ENCODE data around the gene MPZL3. TPM values are rescaled to one million over a fixed set of nuclear protein-coding genes. Genes with fewer than 3 reads are reported as not detected.

Gene MPZL3
- total and polyA plus RNA-seq, 4 donors = 2.5 to 6.9 (median 3.5) TPM

- no peak for TF ChIP-seq REST (IDR thresholded peaks at IDR 0.05)
- H3K36me3 ChIP-seq (ENCODE audit: control insufficient read depth in 4 of 4, insufficient read depth in 3 of 4, low read depth in 1 of 4, low read length in 3 of 4) = no peaks in the 10 kb centered on the region
- DNase-seq (ENCODE audit: low spot score) = no peak
- no peaks in the 10 kb centered on the region for H3K4me1 ChIP-seq (ENCODE audit: control insufficient read depth in 4 of 4, insufficient read depth in 4 of 4, low read length in 3 of 4)
- 86% methylated on average over 1 of the region's 1 CpG for WGBS
- H3K9me3 ChIP-seq (ENCODE audit: control insufficient read depth in 4 of 4, low read length in 3 of 4) = no peaks in the 10 kb centered on the region
- no peak overlapping the region for H3K9ac ChIP-seq (ENCODE audit: low read depth in 1 of 2, low read length in 2 of 2)
- no peak overlapping the region for H3K27ac ChIP-seq (ENCODE audit: low read depth in 1 of 2, low read length in 2 of 2)
- no peaks in the 10 kb centered on the region for H3K27me3 ChIP-seq (ENCODE audit: control insufficient read depth in 4 of 4, insufficient read depth in 4 of 4, low read length in 3 of 4)
- H3K4me3 ChIP-seq (ENCODE audit: low read depth in 1 of 3, low read length in 3 of 3) = no peak overlapping the region
Measured at GRCh38 chr11:118276422-118276821, 24.3 kb upstream of the MPZL3 start.

GRCh38 chr11:118275176-118275575 lies 23.0 kb upstream of the MPZL3 start:
- H3K4me3 ChIP-seq (ENCODE audit: low read depth in 1 of 3, low read length in 3 of 3) = no peak overlapping the region
- H3K9me3 ChIP-seq (ENCODE audit: control insufficient read depth in 4 of 4, low read length in 3 of 4) = no peaks in the 10 kb centered on the region
- H3K4me1 ChIP-seq (ENCODE audit: control insufficient read depth in 4 of 4, insufficient read depth in 4 of 4, low read length in 3 of 4) = no peaks in the 10 kb centered on the region
- no peaks in the 10 kb centered on the region for H3K27me3 ChIP-seq (ENCODE audit: control insufficient read depth in 4 of 4, insufficient read depth in 4 of 4, low read length in 3 of 4)
- H3K9ac ChIP-seq (ENCODE audit: low read depth in 1 of 2, low read length in 2 of 2) = no peak overlapping the region
- 74% methylated on average over 4 of the region's 4 CpGs for WGBS
- no peak for DNase-seq (ENCODE audit: low spot score)
- no peak for TF ChIP-seq RXRA (IDR thresholded peaks at IDR 0.05)
- TF ChIP-seq TAF1 (conservative IDR thresholded peaks at IDR 0.05) = no peak
- no peak for TF ChIP-seq HNF4G (IDR thresholded peaks at IDR 0.05)
- no peak for TF ChIP-seq RAD21 (IDR thresholded peaks at IDR 0.05)
- no peak for TF ChIP-seq EGR1 (IDR thresholded peaks at IDR 0.05; ENCODE audit: low read depth in 2 of 2)
- TF ChIP-seq MAX (IDR thresholded peaks at IDR 0.05) = no peak
- no peak for TF ChIP-seq ZBTB33 (IDR thresholded peaks at IDR 0.05)
- TF ChIP-seq YY1 (IDR thresholded peaks at IDR 0.05) = no peak
- no peak for TF ChIP-seq HNF4A (conservative IDR thresholded peaks at IDR 0.05)
- TF ChIP-seq NR2F2 (IDR thresholded peaks at IDR 0.05) = no peak
- TF ChIP-seq GABPA (IDR thresholded peaks at IDR 0.05 in 1 of 2, conservative IDR thresholded peaks at IDR 0.05 in 1 of 2) = no peak
- TF ChIP-seq JUND (IDR thresholded peaks at IDR 0.05) = no peak
- no peak for TF ChIP-seq FOXA1 (IDR thresholded peaks at IDR 0.05)
- no peak for TF ChIP-seq ATF3 (IDR thresholded peaks at IDR 0.05)
- TF ChIP-seq SP1 (IDR thresholded peaks at IDR 0.05) = no peak
- no peak for TF ChIP-seq REST (IDR thresholded peaks at IDR 0.05)
- no peak for TF ChIP-seq CTCF (IDR thresholded peaks at IDR 0.05; ENCODE audit: low read depth, low read length, missing input control)
- no peak for TF ChIP-seq FOXA2 (IDR thresholded peaks at IDR 0.05)
- no peak overlapping the region for H3K27ac ChIP-seq (ENCODE audit: low read depth in 1 of 2, low read length in 2 of 2)
- no peaks in the 10 kb centered on the region for H3K36me3 ChIP-seq (ENCODE audit: control insufficient read depth in 4 of 4, insufficient read depth in 3 of 4, low read depth in 1 of 4, low read length in 3 of 4)

All from liver (tissue), 9 donors.